Duodenal mucosa (tissue), 2 donors: ENCODE data around the gene RPS10.
A peak's percentile ranks its signal among the peaks of the same experiment; 100 is the strongest.

ENCODE experiments used
- H3K27ac ChIP-seq: one replicate; pipeline ENCODE4 v1.7.0; 2013; ENCODE audit warnings: low read depth, low read length
- H3K27me3 ChIP-seq, 2 donors: one replicate each; pipeline ENCODE4 v1.7.0; 2013; ENCODE audit warnings: low read length in 2 of 2, control low read depth in 1 of 2; ENCODE audit not compliant: insufficient read depth in 2 of 2, control insufficient read depth in 1 of 2
- H3K36me3 ChIP-seq, 2 donors: one replicate each; pipeline ENCODE4 v1.7.0; 2013; ENCODE audit warnings: low read length in 2 of 2, control low read depth in 1 of 2; ENCODE audit not compliant: insufficient read depth in 2 of 2, control insufficient read depth in 1 of 2
- H3K4me1 ChIP-seq, 2 donors: one replicate each; pipeline ENCODE4 v1.7.0; 2013; ENCODE audit warnings: low read length in 2 of 2, control low read depth in 1 of 2; ENCODE audit not compliant: insufficient read depth in 2 of 2, control insufficient read depth in 1 of 2
- H3K4me3 ChIP-seq, 2 donors: one replicate each; pipeline ENCODE4 v1.7.0; 2013; ENCODE audit warnings: low read length in 2 of 2, low read depth in 1 of 2
- H3K9ac ChIP-seq, 2 donors: one replicate each; pipeline ENCODE4 v1.7.0; 2013; ENCODE audit warnings: low read length in 2 of 2, low read depth in 1 of 2
- H3K9me3 ChIP-seq, 2 donors: one replicate each; pipeline ENCODE4 v1.7.0; 2013; ENCODE audit warnings: low read length in 2 of 2, control low read depth in 1 of 2; ENCODE audit not compliant: control insufficient read depth in 1 of 2

RPS10 gene

DNA sequence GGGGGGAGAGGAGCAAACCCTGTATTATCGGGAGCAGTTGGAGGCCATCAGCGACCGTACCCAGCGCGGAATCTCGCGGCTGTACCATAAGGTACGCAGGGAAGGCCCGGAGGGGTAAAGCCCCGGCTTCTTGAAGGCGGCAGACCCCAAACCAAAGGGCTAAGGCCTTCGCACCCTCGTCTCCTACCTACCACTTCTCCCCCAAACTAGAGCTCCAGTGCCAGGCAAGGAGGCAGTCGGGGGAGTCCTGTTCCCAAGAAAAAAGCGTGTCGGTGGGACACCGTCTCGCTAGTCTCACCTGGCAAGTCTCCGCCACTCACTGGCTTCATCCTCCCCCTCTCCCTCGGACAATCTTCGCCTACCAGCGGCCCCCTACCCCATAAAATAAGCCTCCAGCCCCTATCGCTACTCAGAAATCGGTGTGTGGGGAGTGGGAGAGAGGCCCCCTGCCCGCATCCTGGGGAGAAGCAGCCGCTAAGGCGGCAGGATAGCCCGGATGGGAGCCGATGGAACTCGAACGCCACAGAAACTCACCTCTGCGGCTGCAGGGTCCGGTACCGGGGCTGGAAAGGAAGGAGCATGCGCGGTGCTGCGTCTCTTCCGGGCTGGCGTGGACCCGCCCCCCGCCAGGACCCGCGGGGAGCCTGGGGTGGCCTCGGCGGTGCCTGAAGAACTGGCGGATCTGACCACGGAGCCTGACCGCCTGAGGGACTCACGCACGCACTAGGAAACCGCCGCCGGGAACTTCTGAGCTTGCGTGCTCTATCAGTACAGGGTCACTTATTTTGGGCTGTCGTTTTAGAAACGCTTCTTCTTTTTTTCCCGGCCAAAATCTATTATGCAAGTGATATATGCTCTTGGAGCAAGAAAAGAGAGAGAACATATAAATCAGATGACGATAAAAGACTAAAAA is at the start of gene RPS10:
Gene RPS10, minus strand, starts transcription at position 572 of the 913 bp plus-strand sequence. CDS start 848 bp downstream, outside the sequence.
- peaks cover 10 to 15% of the 10 kb centered on the region in 2 donors for H3K4me1 ChIP-seq
- H3K36me3 ChIP-seq = peaks cover 19 to 38% of the 10 kb centered on the region in 2 donors
- H3K9me3 ChIP-seq = no peaks in the 10 kb centered on the region
- H3K4me3 ChIP-seq = peak within 1 kb of the TSS; percentile 89 to 98
- H3K27ac ChIP-seq = peak within 1 kb of the TSS; percentile 42
- peak within 1 kb of the TSS; percentile 96 to 98 for H3K9ac ChIP-seq
- no peaks in the 10 kb centered on the region for H3K27me3 ChIP-seq

DNA sequence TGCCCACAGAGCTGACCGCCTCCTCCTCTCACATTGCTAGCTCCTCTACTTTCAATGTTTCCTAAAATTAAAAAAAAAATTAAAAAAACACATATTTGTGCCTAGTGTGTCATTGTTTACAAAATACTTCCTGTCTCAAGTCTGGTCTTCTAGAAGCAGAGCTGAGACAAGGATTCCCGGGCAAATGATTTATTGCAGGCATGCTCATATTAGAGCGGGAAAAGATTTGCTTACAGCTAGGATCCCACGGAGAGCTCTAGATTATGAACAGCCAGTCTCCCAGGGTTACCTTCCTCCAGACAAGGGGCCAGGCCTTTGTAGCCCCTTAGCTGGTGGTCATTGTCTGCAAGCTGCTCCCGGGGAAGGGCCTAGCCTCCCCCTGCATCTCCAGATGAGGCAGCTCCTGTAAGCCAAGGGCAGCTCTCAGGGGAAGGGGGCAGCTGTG is 49.4 kb upstream of the RPS10 start:
- H3K4me3 ChIP-seq = no peak overlapping the region
- no peak overlapping the region for H3K9ac ChIP-seq
- H3K4me1 ChIP-seq = no peaks in the 10 kb centered on the region
- H3K36me3 ChIP-seq = no peaks in the 10 kb centered on the region
- H3K9me3 ChIP-seq = no peaks in the 10 kb centered on the region
- H3K27ac ChIP-seq = no peak overlapping the region
- H3K27me3 ChIP-seq = no peaks in the 10 kb centered on the region

DNA sequence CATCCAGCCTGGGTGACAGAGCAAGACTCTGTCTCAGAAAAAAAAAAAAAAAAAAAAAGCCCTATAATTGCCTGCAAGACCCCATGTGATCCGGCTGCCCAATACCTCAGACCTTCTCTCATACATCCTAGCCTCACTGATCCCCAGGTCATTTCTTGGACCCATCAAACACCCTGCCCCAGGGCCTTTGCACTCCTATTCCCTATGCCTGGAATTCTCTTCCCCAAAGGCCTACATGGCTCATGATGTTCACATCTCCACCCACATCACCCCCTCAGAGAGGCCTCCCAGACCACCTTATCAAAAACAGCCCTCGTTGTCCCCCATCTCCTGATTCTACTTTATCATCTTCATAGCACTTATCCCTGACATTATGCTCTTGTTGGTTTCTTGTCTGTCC is 48.9 kb upstream of the RPS10 start:
- no peak overlapping the region for H3K4me3 ChIP-seq
- H3K27ac ChIP-seq = no peak overlapping the region
- no peaks in the 10 kb centered on the region for H3K27me3 ChIP-seq
- no peaks in the 10 kb centered on the region for H3K9me3 ChIP-seq
- H3K4me1 ChIP-seq = no peaks in the 10 kb centered on the region
- no peaks in the 10 kb centered on the region for H3K36me3 ChIP-seq
- no peak overlapping the region for H3K9ac ChIP-seq

DNA sequence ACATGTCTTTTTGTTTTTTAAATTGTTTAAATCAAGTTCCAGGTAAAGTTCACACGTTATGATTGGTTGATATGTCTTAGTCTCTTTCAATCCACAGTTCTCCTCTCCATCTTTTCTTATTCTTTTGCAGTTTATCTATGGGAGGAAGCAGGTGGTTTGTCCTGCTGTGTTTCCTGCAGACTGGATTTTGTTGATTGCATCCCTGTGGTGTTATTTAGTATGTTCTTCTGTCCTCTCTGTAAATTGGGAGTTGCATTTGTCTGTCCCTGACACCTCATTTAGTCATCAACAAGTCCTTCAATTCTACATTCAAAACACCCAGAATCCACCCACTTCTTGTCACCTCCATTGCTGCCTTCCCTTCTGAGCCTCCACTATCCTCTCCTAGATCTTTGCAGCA is 48.1 kb upstream of the RPS10 start:
- Histone ChIP-seq H3K36me3 (no peaks in the 10 kb centered on the region), H3K9me3 (no peaks in the 10 kb centered on the region), H3K4me1 (no peaks in the 10 kb centered on the region), H3K9ac (no peak overlapping the region), H3K4me3 (no peak overlapping the region), H3K27me3 (no peaks in the 10 kb centered on the region), H3K27ac (no peak overlapping the region)

DNA sequence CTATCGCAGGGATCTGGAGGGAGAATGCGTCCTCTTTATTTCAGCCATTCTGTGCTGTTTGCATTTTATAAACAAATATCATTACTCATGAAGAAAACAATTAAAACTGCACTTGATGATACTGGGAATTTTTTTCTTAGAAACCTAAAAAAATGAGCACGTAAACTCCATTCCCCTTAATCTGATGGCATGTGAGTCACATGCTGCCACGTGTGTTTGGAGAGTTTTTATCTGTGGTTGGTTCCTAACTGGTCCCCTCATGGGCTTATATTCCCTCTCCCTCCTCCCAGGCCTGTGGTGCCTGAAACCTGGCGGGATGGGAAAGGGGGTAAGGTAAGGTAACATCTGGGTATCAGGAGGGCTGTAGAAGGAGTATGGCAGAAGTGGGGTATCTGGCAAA is 46.6 kb upstream of the RPS10 start:
- no peaks in the 10 kb centered on the region for H3K27me3 ChIP-seq
- no peaks in the 10 kb centered on the region for H3K4me1 ChIP-seq
- no peak overlapping the region for H3K4me3 ChIP-seq
- H3K27ac ChIP-seq = no peak overlapping the region
- no peaks in the 10 kb centered on the region for H3K9me3 ChIP-seq
- H3K36me3 ChIP-seq = no peaks in the 10 kb centered on the region
- no peak overlapping the region for H3K9ac ChIP-seq

DNA sequence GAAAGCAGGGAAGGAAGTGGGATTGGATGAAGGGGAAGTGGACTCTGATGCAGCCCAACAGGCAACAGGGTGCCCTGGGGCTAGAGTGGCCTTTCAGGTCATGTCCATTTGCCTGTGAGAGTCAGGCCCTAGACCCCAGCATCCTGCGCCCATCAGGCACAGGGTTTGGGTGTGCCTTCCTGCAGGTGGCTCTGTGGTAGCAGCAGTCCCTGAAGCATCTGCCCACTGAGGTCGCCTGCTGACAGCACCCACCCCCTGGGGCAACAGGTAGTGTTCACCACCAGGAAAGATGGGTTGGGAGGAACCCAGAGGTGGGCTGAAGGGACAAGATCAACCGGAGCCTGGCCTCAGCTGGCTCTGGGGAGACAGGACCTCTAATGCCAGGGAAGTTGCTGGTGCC is 43.6 kb upstream of the RPS10 start:
- Histone ChIP-seq H3K4me3 (no peak overlapping the region), H3K27ac (no peak overlapping the region), H3K27me3 (peaks cover 6 to 10% of the 10 kb centered on the region in 2 donors), H3K9me3 (no peaks in the 10 kb centered on the region), H3K36me3 (no peaks in the 10 kb centered on the region), H3K4me1 (peaks cover 4 to 5% of the 10 kb centered on the region in 2 donors), H3K9ac (no peak overlapping the region)

DNA sequence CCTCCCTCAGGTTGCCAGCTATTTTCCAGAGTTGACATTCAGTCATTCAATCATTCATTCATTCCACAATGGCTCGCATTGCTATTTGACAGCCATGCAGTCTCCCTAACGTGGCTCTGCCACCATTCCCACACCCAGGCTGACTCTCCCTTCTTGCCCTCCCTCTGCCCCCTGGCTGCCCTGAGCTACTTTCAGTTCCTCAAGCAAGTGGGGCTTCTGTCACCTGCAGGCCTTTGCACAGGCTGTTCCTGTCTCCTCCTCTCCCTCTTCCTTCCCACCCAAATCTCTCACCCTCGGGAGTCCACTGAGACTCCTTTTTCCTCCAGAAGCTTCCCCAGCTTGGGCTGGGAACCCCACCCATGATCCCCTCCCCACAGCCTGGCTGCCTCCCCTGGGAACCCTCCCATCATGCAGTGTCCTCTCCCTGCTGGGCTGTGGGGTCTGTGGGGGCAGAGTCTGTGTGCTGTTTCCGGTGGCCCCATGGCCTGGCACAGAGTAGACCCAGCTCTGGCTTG is 42.6 kb upstream of the RPS10 start:
- Histone ChIP-seq H3K4me3 (no peak overlapping the region), H3K9ac (no peak overlapping the region), H3K27ac (no peak overlapping the region), H3K4me1 (peaks cover 4 to 5% of the 10 kb centered on the region in 2 donors), H3K27me3 (peaks cover 13 to 15% of the 10 kb centered on the region in 2 donors), H3K9me3 (no peaks in the 10 kb centered on the region), H3K36me3 (no peaks in the 10 kb centered on the region)

DNA sequence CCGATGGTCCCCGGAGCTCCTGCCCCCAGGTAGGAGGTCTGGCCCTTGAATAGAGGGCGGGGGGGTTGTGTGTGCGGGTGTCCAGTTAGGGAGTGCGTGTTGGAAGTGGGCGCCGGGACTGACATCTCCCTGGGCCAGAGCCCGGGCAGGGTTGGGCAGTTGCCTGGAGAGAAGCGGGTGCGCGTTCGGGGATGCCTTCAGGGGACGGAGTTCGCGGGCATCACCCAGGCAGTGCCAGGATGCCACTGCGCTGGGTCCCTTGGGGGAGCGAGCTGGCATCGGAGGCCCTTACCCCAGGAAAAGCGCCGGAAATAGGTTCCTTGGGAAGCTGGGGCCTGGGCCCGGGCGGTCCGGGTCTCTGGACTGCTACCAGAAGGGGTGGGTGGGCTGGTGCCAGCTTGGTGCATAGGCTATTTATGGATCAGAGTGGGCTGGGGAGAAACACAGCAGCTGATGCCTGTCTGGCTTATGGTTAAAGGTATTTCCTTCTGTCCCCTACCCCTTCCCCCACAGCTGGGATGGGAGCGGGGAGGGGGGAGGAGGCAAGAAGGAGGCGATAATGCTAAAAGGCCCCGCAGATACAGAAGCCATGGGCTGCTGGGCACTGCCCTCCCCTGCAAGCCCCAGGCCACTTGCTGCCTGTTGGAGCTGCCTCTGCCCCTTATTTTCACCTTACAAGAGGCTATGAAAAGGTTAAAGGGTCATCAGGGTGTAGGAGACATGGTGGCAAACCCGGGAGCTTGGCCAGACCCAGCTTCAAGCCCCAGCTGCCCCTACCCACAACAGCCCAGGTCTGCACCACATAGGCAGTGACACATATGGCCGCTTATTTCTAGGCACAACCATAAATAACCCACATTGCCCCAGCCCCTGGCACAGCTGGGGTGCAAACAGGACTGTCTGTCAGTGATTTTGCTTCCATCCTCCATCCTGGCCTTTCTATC is 40.6 kb upstream of the RPS10 start:
- peaks cover 15 to 16% of the 10 kb centered on the region in 2 donors for H3K27me3 ChIP-seq
- H3K27ac ChIP-seq = no peak overlapping the region
- no peak overlapping the region for H3K9ac ChIP-seq
- peak overlapping the region in 1 of 2 donors; percentile 21 for H3K4me3 ChIP-seq
- H3K9me3 ChIP-seq = no peaks in the 10 kb centered on the region
- H3K4me1 ChIP-seq = peaks cover 8 to 10% of the 10 kb centered on the region in 2 donors
- H3K36me3 ChIP-seq = no peaks in the 10 kb centered on the region

DNA sequence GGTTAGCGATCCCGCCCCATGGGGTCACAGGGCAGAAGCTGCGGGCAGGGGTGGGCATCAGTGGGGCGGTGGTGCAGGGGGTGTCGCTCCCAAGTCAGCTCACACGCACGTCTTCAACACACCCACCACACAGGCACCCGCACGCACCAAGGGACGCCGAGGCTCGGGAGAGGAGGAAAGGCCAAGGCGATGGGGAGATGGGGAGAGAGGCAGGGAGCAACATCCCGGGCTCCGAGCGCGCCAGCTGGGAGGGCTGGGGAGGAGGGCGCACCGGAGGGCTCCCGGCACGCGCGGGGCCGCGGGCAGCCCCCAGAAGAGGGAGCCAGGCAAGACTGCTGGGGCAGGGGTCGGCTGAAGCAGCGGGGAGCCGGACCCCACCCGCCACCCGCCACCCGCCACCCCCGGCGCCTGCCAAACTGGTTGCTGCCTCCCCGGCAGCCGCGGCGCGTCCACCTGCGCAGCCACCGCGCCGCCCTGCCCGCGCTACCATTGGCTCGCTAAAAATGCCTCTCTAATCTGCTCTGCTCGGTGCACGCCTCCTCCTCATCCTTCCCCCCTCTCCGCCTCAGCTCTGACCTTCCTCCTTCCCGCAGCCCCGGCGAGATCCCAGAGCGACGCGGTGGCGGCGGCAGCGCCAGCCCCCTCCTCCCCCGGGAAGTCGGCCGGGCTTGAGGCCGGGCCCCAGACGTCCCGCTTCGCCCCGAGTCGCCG is 39.8 kb upstream of the RPS10 start, which contains the start of gene PACSIN1:
Gene PACSIN1, plus strand, starts transcription at position 546 of the 711 bp plus-strand sequence. CDS start 60,230 bp downstream, outside the sequence.
- H3K9ac ChIP-seq = no peak within 1 kb of the TSS
- peaks cover 8 to 10% of the 10 kb centered on the region in 2 donors for H3K4me1 ChIP-seq

More for the DNA sequence above, 39.8 kb upstream of the RPS10 start, which contains the start of gene PACSIN1:
- no peaks in the 10 kb centered on the region for H3K9me3 ChIP-seq
- H3K27me3 ChIP-seq = peaks cover 15 to 16% of the 10 kb centered on the region in 2 donors
- H3K36me3 ChIP-seq = no peaks in the 10 kb centered on the region
- H3K4me3 ChIP-seq = peak within 1 kb of the TSS in 1 of 2 donors; percentile 45
- no peak within 1 kb of the TSS for H3K27ac ChIP-seq
